GM13977 (cell line): ENCODE results near the gene SPDYE2.
"Not testable (repeated sequence)": the region's sequence is repeated elsewhere in the genome, so short reads cannot be mapped to it uniquely, and the experiment has no call there.

Experiments used
- DNase-seq: peaks from one replicate; pipeline ENCODE4 v3.0.0; 2012; ENCODE audit warnings: low spot score
- CTCF ChIP-seq: IDR thresholded peaks from 2 replicates; pipeline ENCODE4 v1.5.1; 2012; ENCODE audit warnings: mild to moderate bottlenecking, control low read depth; ENCODE audit not compliant: insufficient read depth; ENCODE audit errors: extremely low read depth, missing control alignments
- in situ Hi-C: fragments of 300-500 bp; cut with MboI; formaldehyde crosslinking; loops from one replicate; pipeline ENCODE4 v1.12.0; 2022; ENCODE audit warnings: low sequenced_read_pairs, low pct_unique_long_range_greater_than_20kb, mixed read lengths, inconsistent platforms; ENCODE audit not compliant: unreplicated experiment

The SPDYE2 gene

DNA sequence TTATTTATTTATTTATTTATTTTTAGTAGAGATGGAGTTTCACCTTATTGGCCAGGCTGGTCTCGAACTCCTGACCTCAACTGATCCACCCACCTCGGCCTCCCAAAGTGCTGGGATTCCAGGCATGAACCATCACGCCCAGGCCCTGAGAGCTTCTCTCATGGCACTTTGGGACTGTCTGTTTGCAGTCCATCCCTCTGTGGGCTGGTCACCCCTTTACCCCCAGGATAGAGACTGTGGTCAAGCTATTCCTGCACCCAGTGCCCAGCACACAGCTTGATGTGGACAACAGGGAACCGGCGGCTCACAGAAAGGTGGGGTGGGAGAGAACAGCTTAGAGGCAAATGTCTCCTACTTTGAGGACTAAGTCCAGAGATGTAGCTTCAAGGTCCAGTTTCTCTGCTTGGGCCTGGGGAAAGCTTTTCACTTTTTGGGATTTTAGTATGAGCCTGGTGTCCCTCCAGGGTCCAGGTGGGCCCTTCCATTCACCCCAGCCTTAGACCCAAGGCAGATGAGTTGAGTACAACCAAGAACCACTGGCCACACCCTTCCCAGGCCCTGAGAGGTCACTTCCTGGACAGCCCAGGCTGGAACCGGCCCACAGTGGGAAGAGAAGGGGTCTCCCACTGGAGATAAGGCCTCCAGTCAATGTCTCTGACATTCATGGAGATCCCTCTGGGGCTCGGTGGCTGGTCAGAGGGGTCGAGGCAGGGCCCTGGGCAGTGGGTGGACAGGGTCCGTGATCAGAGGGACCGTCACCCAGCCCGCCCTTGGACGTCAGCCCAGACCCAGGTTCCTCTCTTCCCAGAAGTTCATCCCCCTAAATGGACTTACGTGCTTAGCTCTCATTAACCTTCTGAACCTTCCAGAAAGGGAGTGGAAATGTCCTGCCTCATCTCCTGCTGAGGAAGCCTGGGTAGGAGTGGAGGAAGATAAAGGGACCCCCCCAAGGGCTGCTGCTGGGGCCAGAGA, 22.9 kb upstream of the SPDYE2 start:
- in situ Hi-C loops, DNase-seq: not testable (repeated sequence)

- DNase-seq, in situ Hi-C loops: not testable (repeated sequence)
Observed at GRCh38 chr7:102531583-102531982, 19.4 kb upstream of the SPDYE2 start.

- DNase-seq, in situ Hi-C loops: not testable (repeated sequence)
Observed at GRCh38 chr7:102532127-102532526, 18.9 kb upstream of the SPDYE2 start.

DNA sequence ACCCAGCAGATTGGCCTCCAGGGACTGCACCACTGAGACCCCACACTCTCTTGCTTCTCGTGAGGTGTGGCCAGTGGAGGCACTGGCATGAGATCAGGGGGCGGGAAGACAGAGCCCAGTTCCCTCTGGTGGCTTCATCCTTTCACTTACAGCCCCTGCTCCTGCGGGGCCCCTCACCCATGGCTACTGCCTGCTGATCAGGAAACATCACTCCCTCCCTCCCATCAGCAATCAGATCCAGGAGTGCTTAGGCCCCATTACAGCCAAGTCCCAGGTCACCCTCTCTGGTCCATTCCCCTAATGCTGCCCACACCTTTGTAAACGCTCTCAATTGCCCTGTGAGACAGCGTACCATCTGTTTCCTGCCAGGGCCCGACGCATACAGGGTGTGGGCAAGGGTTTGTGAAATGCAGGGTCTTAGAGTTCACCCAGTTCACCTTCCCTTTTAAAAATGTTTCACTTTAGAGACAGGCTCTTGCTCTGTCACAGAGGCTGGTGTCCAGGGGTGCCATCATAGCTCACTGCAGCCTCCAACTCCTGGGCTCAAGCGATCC, 15.9 kb upstream of the SPDYE2 start:
- in situ Hi-C loops, DNase-seq: not testable (repeated sequence)

DNA sequence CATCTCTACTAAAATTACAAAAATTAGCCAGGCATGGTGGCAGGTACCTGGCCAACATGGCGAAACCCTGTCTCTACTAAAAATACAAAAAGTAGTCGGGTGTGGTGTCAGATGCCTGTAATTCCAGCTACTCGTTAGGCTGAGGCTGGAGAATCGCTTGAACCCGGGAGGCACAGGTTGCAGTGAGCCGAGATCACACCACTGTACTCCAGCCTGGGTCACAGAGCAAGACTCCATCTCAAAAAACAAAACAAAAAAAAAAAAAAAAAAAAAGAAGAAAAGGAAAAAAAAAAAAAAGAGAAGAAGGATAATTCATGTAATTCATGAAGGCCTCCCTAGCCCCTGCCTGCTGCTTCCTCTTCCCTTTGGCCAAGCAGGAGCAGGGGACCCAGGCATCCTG, 10.4 kb upstream of the SPDYE2 start:
- in situ Hi-C loops: not testable (repeated sequence)

GRCh38 chr7:102542083-102542482, 8.9 kb upstream of the SPDYE2 start:
- in situ Hi-C loops, DNase-seq: not testable (repeated sequence)

More for the DNA sequence above, 10.4 kb upstream of the SPDYE2 start:
- DNase-seq: not testable (repeated sequence)

DNA sequence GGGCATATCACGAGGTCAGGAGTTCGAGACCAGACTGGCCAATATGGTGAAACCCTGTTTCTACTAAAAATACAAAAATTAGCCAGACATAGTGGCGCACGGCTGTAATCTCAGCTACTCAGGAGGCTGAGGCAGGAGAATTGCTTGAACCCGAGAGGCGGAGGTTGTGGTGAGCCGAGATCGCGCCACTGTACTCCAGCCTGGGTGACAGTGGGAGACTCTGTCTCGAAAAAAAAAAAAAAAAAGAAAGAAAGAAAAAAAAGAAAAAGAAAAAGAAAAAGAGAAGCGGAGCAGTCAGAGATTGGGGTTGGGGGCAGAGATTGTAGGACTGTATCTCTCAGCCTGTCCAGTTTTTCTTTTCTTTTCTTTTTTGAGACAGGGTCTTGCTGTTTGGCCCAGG, 8.3 kb upstream of the SPDYE2 start:
- in situ Hi-C loops, DNase-seq: not testable (repeated sequence)

- DNase-seq, in situ Hi-C loops: not testable (repeated sequence)
Observed at GRCh38 chr7:102543596-102543995, 7.4 kb upstream of the SPDYE2 start, which contains the start of gene UPK3BL2. Gene UPK3BL2, minus strand, starts transcription at chr7:102543696. Its CDS starts 60 bp downstream, at chr7:102543636.

- not testable (repeated sequence) for DNase-seq
Observed at GRCh38 chr7:102544372-102544771, 6.7 kb upstream of the SPDYE2 start.

GRCh38 chr7:102545288-102545687, 5.7 kb upstream of the SPDYE2 start:
- DNase-seq, in situ Hi-C loops: not testable (repeated sequence)

More at GRCh38 chr7:102544372-102544771, 6.7 kb upstream of the SPDYE2 start:
- in situ Hi-C loops: not testable (repeated sequence)

DNA sequence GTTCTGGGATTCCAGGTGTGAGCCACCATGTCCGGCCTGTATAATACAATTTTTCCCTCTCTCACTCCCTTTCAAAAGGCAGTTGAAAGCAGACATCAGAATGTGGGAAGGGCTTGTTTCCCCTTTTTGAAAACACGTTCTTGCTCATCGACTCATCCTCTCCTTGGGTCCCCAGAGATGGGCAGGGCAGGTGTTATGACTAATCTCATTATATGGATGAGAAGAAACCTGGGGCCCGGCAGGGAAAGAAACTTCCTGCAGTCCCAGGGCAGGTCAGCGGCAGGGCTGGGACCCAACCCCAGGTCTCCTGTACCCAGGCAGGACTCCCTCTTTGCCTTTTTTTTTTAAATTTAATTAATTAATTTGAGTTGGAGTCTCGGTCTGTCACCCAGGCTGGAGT, 4.7 kb upstream of the SPDYE2 start:
- in situ Hi-C loops, DNase-seq: not testable (repeated sequence)

DNA sequence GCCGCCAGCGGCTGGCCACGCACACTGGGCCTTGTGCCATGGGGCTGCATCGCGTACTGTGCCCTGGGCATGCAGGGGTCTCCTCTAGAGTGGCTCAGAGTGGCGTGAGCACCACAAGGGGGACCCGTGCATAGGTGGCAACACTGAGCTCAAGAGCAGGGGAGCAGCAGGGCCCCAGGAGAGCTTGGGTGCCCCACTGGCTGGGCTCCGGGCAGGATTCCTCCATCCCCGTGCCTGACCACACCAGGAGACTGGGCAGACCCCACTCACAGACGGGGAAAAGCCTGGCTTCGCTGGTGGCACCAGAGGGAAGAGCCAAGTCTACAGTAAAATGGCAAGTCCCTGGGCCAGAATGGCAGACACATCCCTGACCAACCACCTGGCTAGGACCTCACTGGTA, 17.6 kb downstream of the SPDYE2 start:
- DNase-seq, in situ Hi-C loops: not testable (repeated sequence)

GRCh38 chr7:102572261-102573239, 21.5 kb downstream of the SPDYE2 start, which contains the start of gene POLR2J3:
Gene POLR2J3, minus strand, starts transcription at chr7:102572583. Its CDS starts 62 bp downstream, at chr7:102572521.
- peak; percentile 57 for TF ChIP-seq CTCF
- in situ Hi-C loops, DNase-seq: not testable (repeated sequence)

GRCh38 chr7:102574607-102575006, 23.6 kb downstream of the SPDYE2 start:
- DNase-seq, in situ Hi-C loops: not testable (repeated sequence)

GRCh38 chr7:102576363-102576762, 25.3 kb downstream of the SPDYE2 start:
- in situ Hi-C loops, DNase-seq: not testable (repeated sequence)
